Naive thymus-derived CD4-positive, alpha-beta T cell (primary cell): ENCODE results near the gene MBLAC1. TPM values are rescaled to one million over a fixed set of nuclear protein-coding genes. Genes with fewer than 3 reads are reported as not detected.
A peak's percentile ranks its signal among the peaks of the same experiment; 100 is the strongest.

Source experiments
- ATAC-seq: fragments of 150-1000 bp; cut with Tn5 transposase; 2 replicates; pipeline ENCODE4 v1.10.0; 2021; ENCODE audit warnings: mild to moderate bottlenecking, moderate library complexity
- CTCF ChIA-PET: fragments of 350-600 bp; sonication (Branson Sonifier 250); formaldehyde crosslinking; loops from one replicate; lab custom pipeline; 2021; ENCODE audit warnings: antibody characterized with exemption; lab: Charles Lee
- POLR2A ChIA-PET: fragments of 350-600 bp; sonication (Branson Sonifier 250); formaldehyde crosslinking; loops from one replicate; lab custom pipeline; 2021; ENCODE audit warnings: antibody characterized with exemption, inconsistent platforms; lab: Charles Lee
- DNase-seq, 9 donors: peaks; one replicate each; pipeline versions ENCODE4 v3.0.0 to v3.0.0-alpha.2; 2020 to 2022; ENCODE audit warnings: mixed read lengths in 1 of 9
- H3K27ac ChIP-seq: one replicate; pipeline ENCODE4 v1.7.0; 2013; ENCODE audit warnings: mild to moderate bottlenecking, low read depth, low read length, moderate library complexity
- H3K27me3 ChIP-seq, 2 donors: one replicate each; pipeline ENCODE4 v1.7.0; 2013; ENCODE audit warnings: low read length in 2 of 2, mild to moderate bottlenecking in 2 of 2, moderate library complexity in 2 of 2; ENCODE audit not compliant: control insufficient read depth in 2 of 2, insufficient read depth in 2 of 2
- H3K36me3 ChIP-seq, 3 experiments: 1 replicate in 2 of 3; 2 replicates in 1 of 3; pipeline ENCODE4 v1.7.0; 2013; ENCODE audit warnings: low read length in 3 of 3, mild to moderate bottlenecking in 3 of 3, moderate library complexity in 1 of 3; ENCODE audit not compliant: insufficient read depth in 3 of 3, control insufficient read depth in 2 of 3
- H3K4me1 ChIP-seq, 2 donors: one replicate each; pipeline ENCODE4 v1.7.0; 2013; ENCODE audit warnings: low read length in 2 of 2, mild to moderate bottlenecking in 2 of 2, moderate library complexity in 1 of 2; ENCODE audit not compliant: control insufficient read depth in 2 of 2, insufficient read depth in 2 of 2
- H3K4me3 ChIP-seq: 2 replicates; pipeline ENCODE4 v1.7.0; 2013; ENCODE audit warnings: mild to moderate bottlenecking, low read length
- H3K9me3 ChIP-seq, 3 experiments: 1 replicate in 2 of 3; 2 replicates in 1 of 3; pipeline ENCODE4 v1.7.0; 2013; ENCODE audit warnings: low read length in 3 of 3; ENCODE audit not compliant: control insufficient read depth in 2 of 3
- H3K27ac Mint-ChIP-seq, 9 donors: one replicate each; pipeline ENCODE4 v1.8.0; 2020 to 2022; ENCODE audit warnings: mixed read lengths in 9 of 9, mild to moderate bottlenecking in 8 of 9, moderate library complexity in 5 of 9, inconsistent platforms in 2 of 9
- H3K27me3 Mint-ChIP-seq, 5 donors: one replicate each; pipeline ENCODE4 v1.8.0; 2021 to 2022; ENCODE audit warnings: mixed read lengths in 5 of 5, mild to moderate bottlenecking in 1 of 5
- H3K36me3 Mint-ChIP-seq, 5 donors: one replicate each; pipeline ENCODE4 v1.8.0; 2020 to 2022; ENCODE audit warnings: mixed read lengths in 5 of 5, mild to moderate bottlenecking in 3 of 5, inconsistent platforms in 1 of 5
- H3K4me1 Mint-ChIP-seq, 7 donors: one replicate each; pipeline ENCODE4 v1.8.0; 2020 to 2022; ENCODE audit warnings: mixed read lengths in 7 of 7, mild to moderate bottlenecking in 3 of 7, inconsistent platforms in 1 of 7
- H3K4me3 Mint-ChIP-seq, 10 donors: one replicate each; pipeline ENCODE4 v1.8.0; 2020 to 2022; ENCODE audit warnings: mild to moderate bottlenecking in 10 of 10, mixed read lengths in 10 of 10, moderate library complexity in 6 of 10, inconsistent platforms in 2 of 10
- H3K9me3 Mint-ChIP-seq, 11 donors: one replicate each; pipeline ENCODE4 v1.8.0; 2020 to 2022; ENCODE audit warnings: mixed read lengths in 11 of 11, mild to moderate bottlenecking in 4 of 11, inconsistent platforms in 1 of 11, moderate library complexity in 1 of 11
- intact Hi-C, 2 donors: fragments of 100-400 bp; cut with micrococcal nuclease; formaldehyde crosslinking; loops; one replicate each; pipeline ENCODE4 v1.15.1; 2023
- microRNA-seq: library from miRNA; unstranded; fragments of <30 nt; microRNA quantifications from one replicate; pipeline ENCODE4 v1.2.0, GENCODE V29; 2022; ENCODE audit warnings: borderline microRNAs expressed
- polyA plus RNA-seq, 2 donors: library from polyadenylated mRNA; unstranded; fragments of 300-500 nt; fragmentation: Illumina TruSeq; gene quantifications; one replicate each; pipeline ENCODE4 v1.2.3, GENCODE V29; 2021
- total RNA-seq, 6 experiments: library from RNA in 5 of 6; stranded (reverse) in 5 of 6; gene quantifications; 1 replicate in 5 of 6; 2 replicates in 1 of 6; pipeline ENCODE4 v1.2.3 and lab custom pipeline; 2021 to 2026

The MBLAC1 gene
- total and polyA plus RNA-seq, 7 experiments from 2014 or later = 1.5 to 6.3 (median 4.5) TPM

DNA sequence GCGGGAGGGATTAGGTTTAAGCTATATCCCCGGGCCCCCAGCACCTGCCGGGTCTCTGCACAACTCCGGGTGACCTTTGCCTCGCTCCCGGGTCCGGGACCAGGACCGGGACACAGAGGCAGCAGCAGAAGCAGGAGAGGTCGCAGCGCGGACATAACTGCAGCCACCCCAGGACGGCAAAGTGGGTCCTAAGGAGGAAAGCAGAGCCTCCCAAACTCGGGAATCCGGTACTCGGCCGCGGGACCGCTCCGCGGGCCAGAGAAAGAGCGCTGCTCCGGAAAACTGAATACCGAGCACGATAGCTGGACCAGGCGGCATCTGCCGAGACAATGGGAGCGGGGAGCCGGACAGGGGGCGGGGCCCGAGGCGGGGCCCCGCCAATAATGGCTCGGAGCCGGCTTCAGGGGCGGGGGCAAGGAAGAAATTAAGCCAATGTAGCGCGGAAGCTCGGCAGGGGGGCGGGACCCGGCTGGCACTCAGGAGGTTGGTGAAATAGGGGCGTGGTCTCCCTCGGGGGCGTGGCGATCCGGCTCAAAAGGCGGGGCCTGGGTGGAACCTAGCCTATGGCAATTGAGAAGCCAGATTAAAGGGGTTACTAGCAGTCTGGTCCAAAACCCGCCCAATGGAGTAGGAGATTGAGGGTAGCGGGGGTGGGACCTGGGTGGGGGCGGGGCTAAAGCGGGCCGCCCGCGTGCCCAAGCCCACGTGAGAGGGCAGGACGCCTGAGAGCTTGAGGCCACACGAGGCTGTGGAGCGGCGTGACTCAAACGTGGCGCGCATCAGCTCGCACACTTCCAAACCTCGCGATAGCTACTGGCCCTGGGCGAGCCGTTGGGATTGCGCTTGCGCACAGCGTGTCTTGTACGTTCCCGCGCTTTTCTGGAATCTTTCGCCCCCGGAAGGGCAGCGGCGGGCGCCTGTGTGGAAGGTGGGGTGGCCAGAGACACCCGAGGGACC lies 50.6 kb downstream of the MBLAC1 start, which contains the start of the genes GPC2 and STAG3:
GPC2 (minus strand) TSS at position 337 of the 957 bp plus-strand sequence; CDS start at position 155, 182 bp downstream.
STAG3 (plus strand) TSS at position 874 of the 957 bp plus-strand sequence. CDS start 2,639 bp downstream, outside the sequence.
- peak; percentile 97 for ATAC-seq
- peak within 1 kb of the TSS; percentile 42 to 92 (median 78) for H3K27ac Mint-ChIP-seq

More for the DNA sequence above, 50.6 kb downstream of the MBLAC1 start, which contains the start of the genes GPC2 and STAG3:
- peaks cover 7 to 28% of the 10 kb centered on the region in 2 donors for H3K4me1 ChIP-seq
- no peaks in the 10 kb centered on the region for H3K9me3 ChIP-seq
- Mint-ChIP-seq H3K4me1 (peaks cover 28 to 67% (median 52%) of the 10 kb centered on the region in 7 donors), H3K36me3 (peaks cover 0 to 11% (median 0%) of the 10 kb centered on the region in 5 donors), H3K27me3 (peaks cover 0 to 4% (median 0%) of the 10 kb centered on the region in 5 donors), H3K4me3 (peak within 1 kb of the TSS; percentile 76 to 84 (median 80)), H3K9me3 (peaks cover 0 to 11% (median 2%) of the 10 kb centered on the region in 11 donors)
- peak within 1 kb of the TSS; percentile 76 for H3K27ac ChIP-seq
- peaks cover 0 to 10% (median 0%) of the 10 kb centered on the region in 3 experiments for H3K36me3 ChIP-seq
- peak within 1 kb of the TSS; percentile 70 for H3K4me3 ChIP-seq
- ChIA-PET CTCF (interaction anchor here (0.6 to 2.9 kb wide), 6 partner anchors 11 to 45 kb away, joined by 3 to 14 read pairs (median 4); no protein-coding TSS in a partner anchor), POLR2A (interaction anchor here (0.6 to 20.9 kb wide), 20 partner anchors 12 to 257 kb away, joined by 3 to 383 read pairs (median 4); partner anchors contain the start of genes AP4M1, COPS6, GAL3ST4 and LAMTOR4)
- intact Hi-C loops = loop anchor here (1.0 to 5.0 kb wide), 11 partner anchors 8 to 435 kb away; partner anchors contain the start of genes LAMTOR4 (in 2 of the 2), MEPCE (in 2 of the 2), TRAPPC14 (in 2 of the 2) and AP4M1 (in 1 of the 2)
- peak; percentile 95 to 99 (median 98) for DNase-seq
- no peaks in the 10 kb centered on the region for H3K27me3 ChIP-seq

Small RNA genes within 50 kb of the gene (microRNA-seq; reads per million reads assigned to microRNA genes)
- gene MIR106B = 3,194 reads per million, percentile 91 among the genes with 10 or more reads in this experiment
- 937 reads per million, percentile 81 among the genes with 10 or more reads in this experiment for gene MIR25
- gene MIR4658 = not detected
- gene MIR93 = 2,453 reads per million, percentile 89 among the genes with 10 or more reads in this experiment

Other genes with a start within 250 kb of the MBLAC1 start
- gene OR2AE1, start 249.9 kb upstream of the MBLAC1 start, total RNA-seq = under 1 TPM in 4 of 5 experiments, not detected in 1; 0.41 to 0.70 (median 0.52) TPM
- gene OR2AE1, start 249.9 kb upstream of the MBLAC1 start, polyA plus RNA-seq = not detected
- 10 to 100 TPM; 30.1 to 75.0 (median 37.6) TPM for gene TRIM4, start 207.4 kb upstream of the MBLAC1 start, total RNA-seq
- gene TRIM4, start 207.4 kb upstream of the MBLAC1 start, polyA plus RNA-seq = 10 to 100 TPM; 31.9 to 37.8 TPM
- gene GJC3, start 197.3 kb upstream of the MBLAC1 start, total RNA-seq = 1 to 10 TPM in 1 of 5 experiments, under 1 TPM in 3, not detected in 1; 0.41 to 1.1 (median 0.58) TPM
- gene GJC3, start 197.3 kb upstream of the MBLAC1 start, polyA plus RNA-seq = under 1 TPM; 0.61 to 0.92 TPM
- gene AZGP1, start 150.9 kb upstream of the MBLAC1 start, total RNA-seq = not detected
- not detected for gene AZGP1, start 150.9 kb upstream of the MBLAC1 start, polyA plus RNA-seq
- 100 to 1,000 TPM in 2 of 5 experiments, 10 to 100 TPM in 3; 54.0 to 103 (median 70.1) TPM for gene ZKSCAN1, start 111.4 kb upstream of the MBLAC1 start, total RNA-seq
- 10 to 100 TPM; 47.0 to 55.5 TPM for gene ZKSCAN1, start 111.4 kb upstream of the MBLAC1 start, polyA plus RNA-seq
- gene ZSCAN21, start 77.2 kb upstream of the MBLAC1 start, total RNA-seq = 10 to 100 TPM in 1 of 5 experiments, 1 to 10 TPM in 4; 3.9 to 10.1 (median 6.2) TPM
- gene ZSCAN21, start 77.2 kb upstream of the MBLAC1 start, polyA plus RNA-seq = 10 to 100 TPM in 1 of 2 donors, 1 to 10 TPM in 1; 6.8 to 13.4 TPM
- 10 to 100 TPM; 29.1 to 48.0 (median 35.0) TPM for gene ZNF3, start 45.2 kb upstream of the MBLAC1 start, total RNA-seq
- 10 to 100 TPM; 20.3 to 37.6 TPM for gene ZNF3, start 45.2 kb upstream of the MBLAC1 start, polyA plus RNA-seq
- gene COPS6, start 38.0 kb upstream of the MBLAC1 start, total RNA-seq = 100 to 1,000 TPM in 1 of 5 experiments, 10 to 100 TPM in 4; 65.7 to 103 (median 80.1) TPM
- 100 to 1,000 TPM; 110 to 122 TPM for gene COPS6, start 38.0 kb upstream of the MBLAC1 start, polyA plus RNA-seq
- 100 to 1,000 TPM in 4 of 5 experiments, 10 to 100 TPM in 1; 80.3 to 263 (median 168) TPM for gene MCM7, start 25.6 kb upstream of the MBLAC1 start, total RNA-seq
- gene MCM7, start 25.6 kb upstream of the MBLAC1 start, polyA plus RNA-seq = 10 to 100 TPM; 29.5 to 49.9 TPM
- gene AP4M1, start 25.3 kb upstream of the MBLAC1 start, total RNA-seq = 10 to 100 TPM in 3 of 5 experiments, 1 to 10 TPM in 2; 7.5 to 13.8 (median 11.0) TPM
- gene AP4M1, start 25.3 kb upstream of the MBLAC1 start, polyA plus RNA-seq = 1 to 10 TPM; 2.6 to 5.1 TPM
- gene TAF6, start 7.6 kb upstream of the MBLAC1 start, total RNA-seq = 10 to 100 TPM; 39.5 to 68.1 (median 55.0) TPM
- gene TAF6, start 7.6 kb upstream of the MBLAC1 start, polyA plus RNA-seq = 10 to 100 TPM; 30.8 to 45.0 TPM
- 10 to 100 TPM; 22.1 to 68.2 (median 40.3) TPM for gene CNPY4, start 7.3 kb upstream of the MBLAC1 start, total RNA-seq
- 10 to 100 TPM; 21.5 to 22.3 TPM for gene CNPY4, start 7.3 kb upstream of the MBLAC1 start, polyA plus RNA-seq
- gene LAMTOR4, start 22.0 kb downstream of the MBLAC1 start, total RNA-seq = 100 to 1,000 TPM; 132 to 200 (median 173) TPM
- gene LAMTOR4, start 22.0 kb downstream of the MBLAC1 start, polyA plus RNA-seq = 100 to 1,000 TPM; 550 to 555 TPM
- 100 to 1,000 TPM in 1 of 5 experiments, 10 to 100 TPM in 4; 51.8 to 102 (median 70.2) TPM for gene TRAPPC14, start 31.8 kb downstream of the MBLAC1 start, total RNA-seq
- 1 to 10 TPM; 3.2 to 5.9 TPM for gene TRAPPC14, start 31.8 kb downstream of the MBLAC1 start, polyA plus RNA-seq
- gene GAL3ST4, start 41.6 kb downstream of the MBLAC1 start, total RNA-seq = 10 to 100 TPM in 4 of 5 experiments, 1 to 10 TPM in 1; 4.7 to 26.8 (median 16.7) TPM
- 10 to 100 TPM in 1 of 2 donors, 1 to 10 TPM in 1; 7.4 to 10.8 TPM for gene GAL3ST4, start 41.6 kb downstream of the MBLAC1 start, polyA plus RNA-seq
- gene GPC2, start 50.4 kb downstream of the MBLAC1 start, total RNA-seq = 10 to 100 TPM in 4 of 5 experiments, 1 to 10 TPM in 1; 8.1 to 30.6 (median 18.2) TPM
- gene GPC2, start 50.4 kb downstream of the MBLAC1 start, polyA plus RNA-seq = under 1 TPM; 0.64 to 0.87 TPM
- gene STAG3, start 51.0 kb downstream of the MBLAC1 start, total RNA-seq = 10 to 100 TPM in 1 of 5 experiments, 1 to 10 TPM in 4; 5.5 to 24.6 (median 9.5) TPM
- gene STAG3, start 51.0 kb downstream of the MBLAC1 start, polyA plus RNA-seq = 1 to 10 TPM; 2.4 to 6.5 TPM
- gene PVRIG, start 93.0 kb downstream of the MBLAC1 start, total RNA-seq = 10 to 100 TPM; 32.1 to 88.7 (median 66.2) TPM
- 10 to 100 TPM; 69.5 to 81.0 TPM for gene PVRIG, start 93.0 kb downstream of the MBLAC1 start, polyA plus RNA-seq
- not detected for gene SPDYE3, start 180.7 kb downstream of the MBLAC1 start, total RNA-seq
- 1 to 10 TPM; 8.5 to 8.7 TPM for gene SPDYE3, start 180.7 kb downstream of the MBLAC1 start, polyA plus RNA-seq
- 100 to 1,000 TPM in 4 of 5 experiments, 10 to 100 TPM in 1; 79.1 to 137 (median 120) TPM for gene PILRB, start 231.2 kb downstream of the MBLAC1 start, total RNA-seq
- 10 to 100 TPM in 1 of 2 donors, 1 to 10 TPM in 1; 1.1 to 11.1 TPM for gene PILRB, start 231.2 kb downstream of the MBLAC1 start, polyA plus RNA-seq
- 100 to 1,000 TPM in 1 of 5 experiments, 10 to 100 TPM in 4; 13.0 to 118 (median 14.3) TPM for gene PILRA, start 246.5 kb downstream of the MBLAC1 start, total RNA-seq
- 1 to 10 TPM in 1 of 2 donors, under 1 TPM in 1; 0.40 to 1.1 TPM for gene PILRA, start 246.5 kb downstream of the MBLAC1 start, polyA plus RNA-seq